C4-2B (cell line): ENCODE data around the gene NOX5.
"Not testable (repeated sequence)": the region's sequence is repeated elsewhere in the genome, so short reads cannot be mapped to it uniquely, and the experiment has no call there.

Experiments used
- H3K27ac ChIP-seq: fragments of 450-650 bp; 2 replicates; pipeline ENCODE4 v1.5.1; 2017
- ZFX ChIP-seq: fragments of 450-650 bp; IDR thresholded peaks from 2 replicates; pipeline ENCODE4 v1.6.1; 2017
- TF ChIP-seq, protein P1 (sequence below): fragments of 450-650 bp; conservative IDR thresholded peaks from 2 replicates; pipeline ENCODE4 v1.5.1; 2017; ENCODE audit warnings: mild to moderate bottlenecking

NOX5 gene

DNA sequence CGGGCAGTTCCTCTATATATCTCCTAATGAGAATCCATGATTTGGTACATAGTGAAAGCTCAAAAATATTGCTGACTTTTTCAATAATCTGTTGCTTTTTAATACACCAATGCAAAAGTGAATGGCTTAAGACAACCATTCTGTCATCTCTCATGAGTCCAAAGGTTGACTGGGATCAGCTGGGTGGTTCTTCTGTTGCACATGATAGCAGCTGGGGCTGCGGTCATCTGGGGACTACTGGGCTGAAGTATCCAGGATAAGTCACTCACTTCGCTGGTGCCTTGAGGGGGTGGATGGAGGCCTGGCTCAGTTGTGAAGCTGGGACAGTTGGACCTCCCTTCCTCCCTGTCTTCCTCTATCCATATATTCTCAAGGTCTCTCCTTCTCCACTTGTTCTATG lies 53.7 kb downstream of the NOX5 start:
- no peak for TF ChIP-seq ZFX
- TF ChIP-seq, protein P1, sequence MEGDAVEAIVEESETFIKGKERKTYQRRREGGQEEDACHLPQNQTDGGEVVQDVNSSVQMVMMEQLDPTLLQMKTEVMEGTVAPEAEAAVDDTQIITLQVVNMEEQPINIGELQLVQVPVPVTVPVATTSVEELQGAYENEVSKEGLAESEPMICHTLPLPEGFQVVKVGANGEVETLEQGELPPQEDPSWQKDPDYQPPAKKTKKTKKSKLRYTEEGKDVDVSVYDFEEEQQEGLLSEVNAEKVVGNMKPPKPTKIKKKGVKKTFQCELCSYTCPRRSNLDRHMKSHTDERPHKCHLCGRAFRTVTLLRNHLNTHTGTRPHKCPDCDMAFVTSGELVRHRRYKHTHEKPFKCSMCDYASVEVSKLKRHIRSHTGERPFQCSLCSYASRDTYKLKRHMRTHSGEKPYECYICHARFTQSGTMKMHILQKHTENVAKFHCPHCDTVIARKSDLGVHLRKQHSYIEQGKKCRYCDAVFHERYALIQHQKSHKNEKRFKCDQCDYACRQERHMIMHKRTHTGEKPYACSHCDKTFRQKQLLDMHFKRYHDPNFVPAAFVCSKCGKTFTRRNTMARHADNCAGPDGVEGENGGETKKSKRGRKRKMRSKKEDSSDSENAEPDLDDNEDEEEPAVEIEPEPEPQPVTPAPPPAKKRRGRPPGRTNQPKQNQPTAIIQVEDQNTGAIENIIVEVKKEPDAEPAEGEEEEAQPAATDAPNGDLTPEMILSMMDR: no peak
- no peak overlapping the region for H3K27ac ChIP-seq

- not testable (repeated sequence) for H3K27ac ChIP-seq
Measured at GRCh38 chr15:69069290-69069689, 54.8 kb downstream of the NOX5 start.

- no peak overlapping the region for H3K27ac ChIP-seq
- no peak for TF ChIP-seq ZFX
- TF ChIP-seq, protein P1: no peak
Measured at GRCh38 chr15:69069996-69070395, 55.5 kb downstream of the NOX5 start.

DNA sequence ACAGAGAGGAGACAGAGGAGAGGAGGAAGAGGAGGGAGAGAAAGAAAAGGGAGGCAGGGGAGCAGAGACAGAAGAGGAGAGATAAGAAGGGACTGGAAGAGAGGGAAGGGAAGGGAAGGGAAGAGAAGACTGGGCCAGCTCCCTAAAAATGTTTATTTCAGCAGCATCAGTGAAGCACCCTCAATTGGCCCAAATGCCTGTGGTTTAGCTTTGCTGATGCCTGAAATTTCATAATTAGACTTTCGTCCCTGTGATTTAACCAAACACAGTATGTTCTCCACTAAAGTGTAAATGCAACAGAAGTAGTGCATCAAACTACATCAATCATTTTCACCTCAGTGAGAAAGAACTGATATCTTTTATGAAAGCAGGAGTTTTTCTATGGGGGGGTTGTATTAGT lies 55.9 kb downstream of the NOX5 start:
- H3K27ac ChIP-seq: no peak overlapping the region
- TF ChIP-seq, protein P1: no peak
- TF ChIP-seq ZFX: no peak

- no peak overlapping the region for H3K27ac ChIP-seq
- TF ChIP-seq ZFX: no peak
- TF ChIP-seq, protein P1: no peak
Measured at GRCh38 chr15:69071260-69071659, 56.8 kb downstream of the NOX5 start.

DNA sequence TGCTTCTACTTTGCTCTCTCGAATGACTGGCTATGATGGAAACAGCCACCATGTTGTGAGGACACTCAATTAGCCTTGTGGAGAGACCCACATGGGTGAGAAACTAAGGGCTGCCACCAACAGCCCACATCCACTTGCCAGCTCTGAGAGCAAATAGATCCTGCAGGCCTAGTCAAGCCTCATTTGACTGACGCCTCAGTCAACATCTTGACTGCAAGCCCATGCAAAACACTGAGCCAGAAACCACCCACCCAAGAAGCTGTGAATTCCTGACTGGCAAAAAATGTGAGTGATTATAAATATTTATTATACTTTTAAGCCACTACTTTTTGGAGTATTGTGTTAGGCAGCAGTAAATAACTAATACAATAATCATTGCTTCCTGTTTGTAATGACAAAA lies 58.4 kb downstream of the NOX5 start:
- TF ChIP-seq, protein P1: no peak
- no peak for TF ChIP-seq ZFX
- no peak overlapping the region for H3K27ac ChIP-seq

DNA sequence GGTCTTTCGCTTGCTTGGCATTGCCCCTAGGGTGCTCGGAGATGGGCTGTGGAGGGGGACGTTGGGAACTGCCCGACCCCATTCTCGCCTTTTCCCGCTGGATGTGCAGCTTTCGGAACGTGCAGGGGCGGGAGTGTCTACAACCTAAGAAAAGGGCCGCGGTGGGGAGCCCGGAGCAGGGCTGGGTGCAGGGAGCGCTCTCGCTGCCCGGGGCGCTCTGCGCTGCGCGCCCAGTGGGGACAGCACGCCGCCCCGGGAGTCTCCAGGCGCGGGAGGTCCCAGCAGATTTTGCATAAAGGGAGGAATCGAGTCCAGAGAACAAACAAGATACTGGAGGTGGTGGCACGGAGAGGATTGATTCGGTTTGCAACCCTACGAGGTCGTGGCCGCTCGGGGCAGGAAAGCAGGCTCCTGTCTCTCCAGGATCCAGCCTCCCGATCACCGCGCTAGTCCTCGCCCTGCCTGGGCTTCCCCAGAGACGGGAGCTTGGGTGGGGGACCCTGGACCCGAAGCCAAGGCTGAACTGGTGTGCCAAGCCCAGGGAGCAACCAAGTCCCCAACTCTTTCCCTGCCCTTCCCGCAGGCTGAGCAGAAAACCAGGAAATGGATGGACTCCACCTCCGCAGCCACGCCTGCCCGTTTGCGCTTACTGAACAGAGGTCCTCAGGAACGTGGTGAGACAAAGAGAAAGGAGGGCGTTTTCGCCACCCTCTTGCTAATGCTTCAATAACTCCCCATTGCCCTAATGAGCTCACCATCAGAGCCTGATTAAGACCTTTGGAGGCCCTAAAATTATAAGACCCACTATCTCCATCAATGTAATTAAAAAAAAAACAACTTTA lies 59.7 kb downstream of the NOX5 start:
- peak overlapping the region; percentile 16; the same call in 1 of the 2 replicates for H3K27ac ChIP-seq

More for the DNA sequence above, 59.7 kb downstream of the NOX5 start:
- TF ChIP-seq, protein P1: no peak; the same call in 1 of the 2 replicates
- no peak for TF ChIP-seq ZFX
